Measurements from ENCODE around the gene PRRX2.

The PRRX2 gene

DNA sequence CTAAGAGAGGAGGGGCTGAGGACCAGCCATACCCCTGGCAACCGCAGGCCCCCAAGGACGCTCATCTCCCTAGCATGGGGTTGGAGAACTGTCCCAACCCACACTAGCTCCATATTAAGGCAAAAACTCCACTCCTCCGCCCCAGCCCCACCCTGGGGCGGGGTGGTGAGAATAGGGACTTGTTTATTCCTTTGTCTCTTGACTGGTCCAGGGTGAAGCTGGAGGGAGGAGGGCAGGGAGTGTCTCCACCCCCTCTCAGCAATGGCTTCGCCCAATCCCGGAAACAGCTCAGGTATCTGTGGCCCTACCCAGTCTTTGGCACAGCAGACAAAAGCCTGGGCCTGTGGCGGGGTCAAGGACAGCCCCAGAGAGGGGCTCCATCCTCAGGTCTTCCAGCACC is 16.9 kb downstream of the PRRX2 start:
- no peak for DNase-seq (ENCODE audit: low read depth)

DNA sequence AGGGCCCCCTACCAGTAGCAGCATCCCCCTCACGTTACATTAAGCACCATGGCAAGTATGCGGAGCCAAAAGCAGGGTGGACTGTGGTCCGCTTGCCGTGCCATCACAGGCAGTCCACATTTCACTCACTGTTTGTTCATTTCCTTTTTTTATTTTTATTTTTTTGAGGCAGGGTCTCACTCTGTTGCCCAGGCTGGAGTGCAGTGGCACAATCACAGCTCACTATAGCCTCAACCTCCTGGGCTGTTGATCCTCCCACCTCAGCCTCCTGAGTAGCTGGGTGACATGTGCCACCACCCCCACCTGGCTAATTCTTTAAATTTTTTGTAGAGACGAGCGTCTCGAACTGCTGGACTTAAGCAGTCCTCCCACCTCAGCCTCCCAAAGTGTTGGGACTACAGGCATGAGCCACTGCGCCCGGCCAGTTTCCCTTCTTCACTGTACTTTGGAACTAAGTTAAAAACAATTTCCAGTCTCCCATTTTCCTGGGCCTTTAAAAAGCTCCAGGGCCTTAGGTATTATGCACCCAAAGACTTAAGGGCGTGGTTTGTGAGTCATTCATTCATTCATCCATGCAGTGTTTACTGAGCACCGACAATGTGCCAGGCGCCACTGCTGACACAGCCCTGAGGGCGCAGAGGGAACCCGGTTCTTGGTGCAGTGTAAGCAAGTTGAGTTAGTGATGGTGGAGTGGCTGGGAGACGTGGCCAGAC is 19.9 kb downstream of the PRRX2 start:
- no peak for DNase-seq (ENCODE audit: low read depth)

DNA sequence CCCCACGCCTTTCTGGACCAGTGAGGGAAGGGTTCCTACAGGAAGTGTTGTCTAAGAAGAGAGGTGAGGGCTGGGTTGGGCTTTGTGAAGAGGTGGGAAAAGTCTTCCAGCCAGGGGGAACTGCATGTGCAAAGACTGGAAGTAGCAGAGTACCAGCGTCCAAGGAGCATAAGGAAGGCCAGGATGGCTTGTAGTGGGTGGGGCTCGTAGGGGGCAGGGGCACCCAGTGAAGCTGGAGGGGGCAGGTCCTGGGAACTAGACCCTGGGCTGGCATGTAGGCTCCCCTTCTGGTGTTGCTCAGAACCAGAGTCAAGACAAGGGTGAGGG is 20.4 kb downstream of the PRRX2 start:
- no peak for DNase-seq (ENCODE audit: low read depth)

DNA sequence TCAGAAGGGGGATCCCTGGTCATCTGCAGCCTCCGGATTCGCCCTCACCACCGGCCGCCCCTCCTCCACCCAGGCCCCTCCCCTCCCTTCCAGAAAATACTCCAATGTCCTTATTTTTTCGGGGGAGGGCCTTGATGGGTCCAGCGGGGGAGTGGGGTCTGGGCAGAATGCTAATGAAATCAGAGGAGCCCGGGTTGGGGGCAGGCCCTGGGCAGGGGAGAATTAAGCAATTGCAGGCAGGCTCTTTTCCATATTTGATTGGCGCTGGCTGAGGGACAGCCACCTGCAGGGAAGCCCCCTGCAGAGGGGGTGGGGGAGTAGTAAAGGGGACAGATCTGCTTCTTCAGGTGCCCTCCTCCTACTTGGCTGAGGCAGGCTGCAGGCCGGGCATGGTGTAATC is 21.3 kb downstream of the PRRX2 start:
- DNase-seq (ENCODE audit: low read depth) = no peak

DNA sequence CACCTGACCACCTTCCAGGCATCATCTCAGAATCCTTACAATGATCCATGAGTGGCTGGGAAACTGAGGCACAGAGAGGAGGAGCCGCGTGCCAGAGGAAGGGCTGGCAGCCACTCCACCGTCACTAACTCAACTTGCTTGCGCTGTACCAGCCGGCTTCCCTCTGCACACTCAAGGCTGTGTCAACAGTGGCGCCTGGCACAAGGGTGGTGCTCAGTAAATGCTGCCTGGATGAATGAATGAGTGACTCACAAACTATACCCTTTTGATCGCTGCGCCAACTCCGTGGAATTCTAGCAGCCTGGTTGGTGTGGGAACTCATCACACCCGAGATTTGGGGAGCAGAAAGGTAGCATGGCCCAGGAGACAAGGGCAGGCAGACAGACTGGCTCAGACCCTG is 21.9 kb downstream of the PRRX2 start:
- DNase-seq (ENCODE audit: low read depth) = no peak

DNA sequence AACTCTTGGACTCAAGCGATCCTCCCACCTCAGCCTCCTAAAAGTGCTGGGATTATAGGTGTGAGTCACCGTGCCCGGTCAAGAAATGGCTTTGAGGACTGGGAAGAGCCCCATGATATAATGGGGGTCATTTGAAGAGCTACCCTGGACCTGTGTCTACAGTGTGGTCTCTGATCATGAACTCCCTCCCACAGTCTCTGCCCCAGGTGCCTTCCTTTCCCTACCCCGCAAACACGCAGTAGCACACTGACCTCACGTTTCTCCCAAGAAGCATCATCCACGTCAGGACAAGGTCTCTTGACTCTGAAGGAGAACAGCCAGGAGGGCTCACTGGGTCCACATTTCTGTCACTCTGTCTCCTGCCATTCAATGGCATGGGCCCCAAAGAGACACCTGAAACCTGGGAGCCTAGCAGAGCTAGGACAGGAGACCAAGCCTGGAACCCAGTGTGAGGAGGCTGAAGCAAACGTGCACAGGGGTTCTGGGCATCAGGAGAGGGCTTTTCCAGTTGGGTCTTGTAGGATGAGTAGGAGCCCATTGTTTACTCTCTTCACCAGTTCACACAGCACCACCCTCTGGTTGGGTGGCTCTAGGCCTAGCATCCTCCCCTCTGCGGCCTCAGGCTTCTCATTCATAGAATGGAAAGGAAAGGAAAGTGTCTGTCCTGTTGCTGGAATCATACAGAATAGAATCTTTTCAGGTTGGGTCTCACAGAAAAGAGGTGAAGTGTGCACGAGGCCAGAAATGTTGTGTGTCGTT is 23.0 kb downstream of the PRRX2 start:
- no peak for DNase-seq (ENCODE audit: low read depth)

DNA sequence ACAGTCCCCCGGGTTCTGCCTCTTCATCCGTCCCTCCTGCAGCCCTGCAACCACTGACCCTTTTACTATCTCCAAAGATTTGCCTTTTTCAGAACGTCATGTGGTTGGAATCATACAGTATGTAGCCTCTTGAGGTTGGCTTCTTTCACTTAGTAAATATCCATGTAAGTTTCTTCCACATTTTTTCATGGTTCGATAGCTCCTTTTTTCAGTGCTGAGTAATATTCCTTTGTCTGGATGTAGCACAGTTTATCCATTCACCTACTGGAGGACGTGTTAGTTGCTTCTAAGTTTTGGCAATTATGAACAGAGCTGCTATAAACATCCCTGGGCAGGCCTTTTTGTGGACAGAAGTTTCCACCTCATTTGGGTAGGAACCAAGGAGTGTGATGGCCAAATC is 27.1 kb downstream of the PRRX2 start:
- no peak for DNase-seq (ENCODE audit: low read depth)

DNA sequence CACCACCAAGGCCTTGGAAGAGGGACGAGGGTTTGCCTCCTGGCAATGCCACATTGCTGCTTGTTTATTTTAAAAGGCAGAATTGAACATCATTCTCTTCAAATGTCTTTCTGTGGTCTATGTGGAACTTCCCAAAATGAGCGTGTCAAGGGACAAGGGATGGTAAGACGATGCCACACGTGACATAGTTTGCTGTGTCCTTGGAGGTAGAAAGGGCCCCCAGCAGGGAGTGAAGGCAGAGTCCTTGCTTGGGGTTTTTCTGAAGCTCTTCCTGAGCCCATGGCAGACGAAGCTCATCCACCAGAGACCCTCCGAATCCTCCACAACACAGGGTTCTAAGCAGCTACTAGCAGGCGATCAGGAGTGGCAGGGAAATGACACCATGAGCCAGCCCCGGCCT is 28.3 kb downstream of the PRRX2 start:
- DNase-seq (ENCODE audit: low read depth) = no peak

DNA sequence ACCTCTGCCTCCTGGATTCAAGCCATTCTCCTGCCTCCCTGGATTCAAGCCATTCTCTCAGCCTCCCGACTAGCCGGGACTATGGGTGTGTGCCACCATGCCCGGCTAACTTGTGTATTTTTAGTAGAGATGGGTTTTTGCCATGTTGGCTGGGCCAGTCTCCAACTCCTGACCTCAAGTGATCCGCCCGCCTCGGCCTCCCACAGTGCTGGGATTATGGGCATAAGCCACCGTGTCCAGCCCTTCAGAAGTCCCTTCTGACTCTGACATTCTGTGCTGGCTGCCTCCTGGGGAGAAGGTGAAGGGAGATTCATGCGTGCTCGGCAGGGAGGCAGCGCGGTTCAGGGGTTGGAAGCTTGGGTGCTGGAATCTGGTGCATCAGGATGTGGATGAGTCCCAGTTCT is 28.8 kb downstream of the PRRX2 start:
- DNase-seq (ENCODE audit: low read depth) = no peak

DNA sequence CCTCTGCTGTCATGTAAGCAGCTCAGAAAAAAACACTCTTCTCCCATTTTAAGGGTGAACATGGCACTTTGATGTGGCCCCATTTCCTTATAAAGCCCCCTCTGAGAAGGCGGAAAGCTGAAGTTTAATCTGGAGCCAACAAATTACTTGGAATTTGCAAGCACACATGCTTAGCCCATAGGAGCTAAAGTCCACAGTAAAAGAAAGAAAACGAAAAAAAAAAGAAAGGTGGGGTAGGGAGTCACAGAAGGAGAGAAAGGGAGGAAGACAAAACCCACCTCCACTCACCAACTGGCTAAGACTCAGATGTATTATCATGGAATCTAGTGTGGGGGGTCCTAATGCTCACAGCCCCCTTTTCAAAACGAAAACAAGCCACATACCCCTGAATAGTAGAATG is 30.4 kb downstream of the PRRX2 start:
- no peak for DNase-seq (ENCODE audit: low read depth)

DNA sequence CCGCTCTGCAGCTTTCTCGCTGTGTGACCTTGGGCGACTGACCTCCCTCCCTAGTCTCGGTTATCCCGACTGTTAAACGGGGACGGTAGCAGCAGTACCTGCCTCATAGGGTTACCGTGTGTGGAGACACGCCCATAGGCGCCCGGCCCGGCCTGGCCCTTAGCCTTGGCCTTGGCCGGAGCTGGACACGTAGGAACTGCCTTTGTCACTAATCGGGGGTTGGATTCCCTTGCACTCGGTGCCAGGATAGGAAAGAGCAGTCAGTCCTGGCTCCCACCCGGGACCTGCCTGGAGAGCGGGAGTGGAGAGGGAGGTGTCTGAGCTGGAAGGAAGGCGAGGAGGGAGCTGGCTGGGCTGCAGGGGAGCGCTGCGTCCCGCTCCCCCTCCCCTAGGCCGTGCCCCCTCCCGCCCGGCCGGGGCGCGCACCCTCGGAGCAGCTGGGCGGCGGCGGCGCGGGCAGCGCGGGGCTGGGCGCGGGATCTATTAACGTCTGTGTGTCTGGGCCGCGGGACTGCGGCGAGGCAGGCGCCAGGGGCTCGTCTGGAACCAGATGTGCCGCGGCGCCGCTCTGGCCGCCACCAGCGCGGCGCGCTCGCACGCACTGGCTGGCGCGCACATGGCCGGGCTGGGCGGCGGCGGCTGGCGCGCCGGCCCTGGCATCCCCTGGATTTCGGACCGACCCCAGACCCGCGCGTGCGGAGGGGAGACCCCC is 31.7 kb downstream of the PRRX2 start:
- no peak for DNase-seq (ENCODE audit: low read depth)

DNA sequence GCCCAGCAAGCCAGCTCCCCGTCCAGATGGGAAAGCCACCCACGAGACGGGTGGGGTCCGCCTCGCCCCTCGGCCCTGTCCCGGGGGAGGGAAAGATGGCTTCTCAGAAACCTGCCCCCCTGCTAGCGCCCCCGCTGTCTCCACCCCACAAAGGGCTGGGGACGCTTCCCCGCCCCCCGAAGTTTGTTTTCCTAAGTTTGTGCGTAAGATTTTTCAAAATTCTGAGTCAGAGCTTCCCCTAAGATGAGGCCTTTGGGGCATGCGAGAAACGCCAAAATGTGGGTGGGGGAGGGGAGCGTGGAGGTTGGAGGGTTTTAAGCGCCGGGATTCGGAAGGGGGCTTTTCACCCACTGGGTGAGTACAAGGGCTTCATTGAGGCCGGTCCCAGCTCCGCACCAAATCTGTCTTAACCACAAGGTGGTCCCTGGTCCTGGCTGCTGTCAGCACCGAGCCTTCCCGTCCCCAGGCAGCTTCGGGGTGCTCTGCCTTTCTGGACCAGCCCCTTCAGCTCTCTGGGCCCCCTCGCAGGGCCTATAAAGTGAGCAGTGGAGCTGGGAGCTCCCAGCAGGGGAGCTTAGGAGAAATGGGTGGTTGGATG is 32.3 kb downstream of the PRRX2 start:
- no peak for DNase-seq (ENCODE audit: low read depth)

DNA sequence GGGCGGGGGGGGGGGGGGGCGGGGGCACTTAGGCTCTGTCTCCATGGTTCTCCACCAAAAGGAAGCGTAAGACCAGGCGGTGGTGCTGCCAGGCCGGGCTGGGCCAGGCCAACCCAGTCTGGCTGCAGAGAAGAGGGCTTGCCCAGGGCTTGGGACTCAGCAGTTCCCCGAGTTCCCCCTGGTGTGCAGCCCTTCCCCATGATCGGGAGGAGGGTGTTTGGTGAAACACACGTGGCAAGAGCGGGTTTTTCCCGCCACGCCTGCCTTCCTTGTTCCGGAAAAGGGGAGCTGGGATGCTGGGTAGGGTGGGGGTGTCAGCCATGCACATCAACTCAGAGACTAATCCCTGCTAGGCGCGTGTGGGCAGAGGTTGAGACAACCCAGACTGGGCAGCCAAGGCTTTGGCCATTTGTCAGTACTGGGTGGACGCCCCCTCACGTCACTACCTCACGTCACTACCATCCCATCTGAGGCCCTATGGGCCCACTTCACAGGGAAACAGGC is 32.9 kb downstream of the PRRX2 start:
- DNase-seq (ENCODE audit: low read depth) = no peak

DNA sequence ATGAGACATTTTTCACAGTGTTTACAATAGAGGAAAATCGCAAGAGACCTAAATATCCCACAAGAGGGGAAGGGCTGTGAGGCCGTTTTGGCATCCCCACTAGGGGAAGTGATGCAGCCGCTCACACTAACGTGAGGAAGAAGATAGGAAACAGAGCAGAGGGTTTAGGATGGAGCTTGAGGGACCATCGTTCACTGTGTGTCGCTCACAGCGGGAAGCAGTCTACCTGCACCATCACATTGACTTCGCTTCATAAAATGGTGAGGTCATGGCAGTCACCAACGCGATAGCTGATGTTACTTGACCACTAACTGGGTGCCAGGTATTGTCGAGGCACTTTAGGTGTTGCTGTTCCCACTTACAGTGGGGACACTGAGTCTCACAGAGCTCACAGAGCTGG is 35.6 kb downstream of the PRRX2 start:
- no peak for DNase-seq (ENCODE audit: low read depth)

DNA sequence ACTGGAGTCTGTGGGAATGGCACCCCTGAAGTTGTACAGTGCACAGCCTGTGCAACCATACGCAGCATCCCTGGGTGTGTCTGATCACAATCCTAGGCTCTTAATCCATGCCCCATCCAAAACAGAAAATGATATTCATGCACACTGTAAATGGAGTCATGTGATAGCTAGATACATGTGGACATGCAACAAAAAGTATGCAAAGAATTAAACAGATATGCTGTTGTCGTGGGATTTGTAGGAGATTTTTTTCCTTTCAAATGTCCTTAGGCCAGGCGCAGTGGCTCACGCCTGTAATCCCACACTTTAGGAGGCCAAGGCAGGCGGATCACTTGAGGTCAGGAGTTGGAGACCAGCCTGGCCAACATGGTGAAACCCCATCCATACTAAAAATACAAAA is 36.1 kb downstream of the PRRX2 start:
- DNase-seq (ENCODE audit: low read depth) = no peak

DNA sequence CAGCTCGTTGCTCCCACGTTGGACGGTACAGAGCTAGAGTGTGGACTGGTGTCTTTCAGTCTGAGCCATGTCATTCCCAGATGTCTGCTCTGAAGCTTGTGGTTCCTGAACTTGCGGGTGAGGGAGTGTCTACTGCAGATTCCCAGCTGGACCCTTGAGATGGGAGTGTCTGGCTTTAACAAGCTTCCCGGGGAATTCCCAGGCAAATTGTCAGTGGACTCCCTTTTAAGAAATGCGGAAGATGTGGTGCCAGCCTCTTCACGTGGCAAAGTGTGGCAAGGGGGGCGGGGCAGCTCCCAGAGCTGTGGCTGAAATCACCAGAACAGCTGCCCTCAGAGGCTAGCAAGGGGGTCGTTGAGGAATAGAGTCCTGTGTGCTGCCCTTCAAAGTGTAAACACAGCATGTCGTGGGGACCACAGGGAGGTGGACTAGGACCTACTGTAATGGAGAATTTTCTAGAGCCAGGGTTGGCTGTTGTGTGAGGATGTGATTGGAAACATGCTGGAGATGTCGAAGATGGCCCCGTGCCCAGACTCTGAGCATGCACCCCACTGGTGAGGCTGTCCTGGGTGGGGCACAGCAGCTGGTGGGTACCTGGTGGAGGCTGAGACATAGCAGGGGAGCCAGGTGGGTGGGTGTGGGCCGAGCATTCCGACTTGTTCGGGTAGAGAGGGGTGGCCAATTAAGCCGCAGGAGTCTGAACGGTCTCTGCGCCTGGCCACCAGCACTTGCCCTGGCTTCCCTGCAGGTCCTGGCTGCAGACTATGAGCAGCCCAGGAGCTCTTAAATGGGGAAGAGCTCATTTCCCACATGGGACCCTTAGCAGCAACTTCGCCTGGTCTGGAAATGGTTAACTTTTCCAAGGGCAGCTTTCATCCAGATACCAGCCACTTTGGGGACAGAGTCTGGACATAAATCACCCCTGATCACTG is 37.4 kb downstream of the PRRX2 start:
- DNase-seq (ENCODE audit: low read depth) = no peak

DNA sequence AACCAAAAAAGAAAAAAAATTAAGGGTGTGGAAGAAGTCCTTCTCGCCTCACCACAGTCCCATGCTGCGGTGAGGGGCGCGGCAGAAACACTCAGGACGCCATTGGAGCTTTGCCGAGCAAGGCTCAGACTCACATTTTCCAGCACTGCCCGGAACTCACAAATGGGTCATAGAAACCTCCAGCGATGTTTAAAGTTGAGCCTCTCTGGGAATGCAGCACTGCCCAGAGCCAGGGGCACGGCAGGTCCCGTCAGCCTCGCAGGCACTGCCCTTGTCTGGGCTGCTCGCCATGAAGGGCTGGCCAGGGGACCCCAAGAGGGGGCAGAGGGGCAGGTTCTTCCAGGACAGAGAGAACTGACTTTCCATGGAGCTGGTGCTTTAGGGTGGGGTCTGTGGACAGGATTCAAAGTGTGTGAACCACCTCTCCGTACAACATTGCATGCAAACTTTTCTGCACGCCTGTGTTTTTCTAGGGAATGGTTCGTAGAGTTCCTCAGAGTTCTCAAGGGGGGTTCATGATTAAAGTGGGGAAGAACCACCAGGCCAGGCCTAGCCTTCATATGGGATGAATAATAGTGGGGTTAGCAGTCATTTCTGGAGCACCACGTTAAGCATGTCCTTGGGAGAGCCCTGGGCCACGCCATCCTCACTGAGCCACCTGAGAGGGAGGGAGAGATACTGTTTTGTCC is 38.4 kb downstream of the PRRX2 start:
- no peak for DNase-seq (ENCODE audit: low read depth)

DNA sequence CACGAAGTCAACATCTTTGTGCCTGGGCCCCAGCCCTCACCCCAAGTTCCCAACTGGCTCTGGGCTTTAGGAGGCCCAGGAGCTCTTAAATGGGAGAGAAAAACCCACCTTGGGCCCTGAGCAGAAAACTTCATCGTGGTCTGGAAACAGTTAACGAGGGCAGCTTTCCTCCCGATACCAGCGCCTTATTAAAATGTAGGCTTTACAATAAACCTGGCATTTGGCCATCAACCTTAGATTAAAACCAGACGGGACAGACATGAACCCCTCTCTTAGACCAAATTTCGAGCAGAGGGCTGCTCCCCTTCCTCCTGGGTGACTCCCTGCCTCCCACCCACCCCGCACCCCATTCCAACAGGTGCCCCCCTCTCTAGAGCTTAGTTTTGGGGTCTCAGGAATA is 39.4 kb downstream of the PRRX2 start:
- DNase-seq (ENCODE audit: low read depth) = no peak

DNA sequence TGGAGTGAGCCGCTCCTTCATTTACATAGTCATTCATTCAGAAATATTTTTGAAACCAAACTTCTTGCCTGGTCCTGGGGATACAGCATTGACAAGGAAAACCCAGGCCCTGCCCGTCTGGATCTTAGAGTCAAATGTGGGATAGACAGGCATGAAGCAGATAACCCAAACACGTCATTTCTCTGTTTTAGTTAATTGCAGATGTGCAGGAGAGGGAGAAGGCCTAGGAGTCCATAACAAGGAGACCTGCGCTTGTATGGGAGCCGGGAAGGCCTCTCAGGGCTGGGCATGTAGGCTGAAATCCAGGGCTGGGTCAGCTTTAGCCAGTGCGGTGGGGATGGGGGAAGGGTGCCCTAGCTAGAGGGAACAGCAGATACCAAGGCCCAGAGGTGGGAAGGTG is 43.3 kb downstream of the PRRX2 start:
- DNase-seq (ENCODE audit: low read depth) = no peak

DNA sequence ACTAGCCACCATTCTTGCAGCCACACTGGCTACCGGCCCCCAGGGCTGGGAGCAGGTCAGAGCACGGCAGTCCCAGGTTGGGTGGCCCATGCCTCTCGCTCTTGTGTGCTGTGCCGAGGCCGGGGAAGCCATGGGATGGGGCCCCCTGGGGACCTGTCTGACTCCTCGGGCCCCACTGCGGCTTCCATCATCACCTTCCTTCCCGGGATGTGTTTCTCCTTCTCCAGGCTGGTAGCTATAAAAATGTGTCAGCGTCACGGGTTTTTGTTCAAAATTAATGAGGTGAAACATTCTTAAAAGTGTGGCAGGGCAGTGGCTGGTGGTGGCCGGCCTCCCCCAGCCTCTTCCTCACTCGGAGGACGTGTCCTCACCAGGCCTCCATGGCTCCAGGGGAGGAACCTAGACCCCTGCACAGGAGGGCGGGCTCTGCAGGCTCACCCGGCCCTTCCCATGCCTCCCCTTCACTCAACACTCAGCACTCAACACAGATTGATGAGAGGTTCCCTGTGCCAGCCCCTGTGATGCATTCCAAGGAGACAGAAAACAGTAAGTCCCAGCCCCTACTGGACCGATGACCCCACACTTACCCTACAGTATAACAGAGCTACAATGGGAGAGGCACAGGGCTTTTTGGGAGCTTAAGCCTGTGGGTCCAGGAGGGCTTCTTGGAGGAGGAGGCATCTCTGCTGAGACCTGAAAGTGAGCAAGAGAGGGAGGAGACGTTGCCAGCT is 44.2 kb downstream of the PRRX2 start:
- DNase-seq (ENCODE audit: low read depth) = no peak

DNA sequence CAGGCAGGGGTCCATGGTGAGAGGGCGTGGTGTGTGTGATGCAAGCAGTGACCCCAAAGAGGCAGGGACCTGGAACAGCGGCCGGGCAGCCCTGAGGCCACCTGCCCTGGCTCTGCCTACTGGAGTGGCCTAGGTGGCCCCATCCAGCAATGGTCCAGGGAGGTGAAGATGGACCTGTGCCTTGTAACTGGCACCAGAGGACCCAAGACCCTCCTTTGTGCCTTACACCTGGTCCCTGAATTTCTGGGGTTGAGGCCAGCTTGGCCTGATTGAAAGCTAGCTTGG is 44.7 kb downstream of the PRRX2 start:
- DNase-seq (ENCODE audit: low read depth) = no peak

Data from T-helper 22 cell (primary cell).